Measurements from ENCODE around the gene MARCHF11. TPM values are rescaled to one million over a fixed set of nuclear protein-coding genes. Genes with fewer than 3 reads are reported as not detected.

The MARCHF11 gene
- total and polyA plus RNA-seq, 2 of the 4 experiments (the other 2 are of a cell fraction) = not detected

DNA sequence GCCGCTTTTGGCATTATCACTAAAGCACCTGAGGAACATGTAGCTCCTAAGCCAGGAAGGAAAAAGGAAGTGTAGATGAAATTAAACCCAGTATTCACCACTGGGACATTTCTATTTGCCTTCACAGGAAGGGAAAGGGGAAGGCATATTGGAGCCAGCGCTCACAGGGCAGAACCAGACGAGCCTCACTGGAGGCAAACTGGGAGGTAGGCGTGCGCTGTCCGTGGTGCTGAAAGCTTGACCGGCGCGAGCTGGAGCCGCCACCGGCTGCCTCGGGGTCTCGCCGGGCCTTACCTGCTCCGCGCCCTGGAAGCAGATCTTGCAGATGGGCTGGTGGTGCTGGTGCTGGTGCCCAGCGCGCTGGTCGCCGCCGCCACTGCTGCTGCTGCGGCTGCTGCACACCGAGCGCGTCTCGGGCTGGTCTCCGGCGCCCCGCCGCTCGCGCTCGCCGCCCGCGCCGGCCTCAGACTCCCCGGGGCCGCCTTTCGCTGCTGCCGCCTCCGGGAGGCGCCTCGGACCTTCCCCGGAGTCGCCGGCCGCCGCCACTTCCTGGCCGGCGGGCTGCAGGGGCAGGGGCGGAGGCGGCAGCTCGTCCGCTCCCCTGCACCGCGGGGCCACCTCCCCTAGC, 732 bp downstream of the MARCHF11 start:
- no peak overlapping the region for H4K91ac ChIP-seq (ENCODE audit: insufficient read depth, low read depth, low read length)
- H3K23ac ChIP-seq (ENCODE audit: low read depth, low read length) = no peak overlapping the region
- TF ChIP-seq MAZ (IDR thresholded peaks at IDR 0.05; ENCODE audit: borderline replicate concordance, low read depth, low read length) (no peak), RCOR1 (IDR thresholded peaks at IDR 0.05; ENCODE audit: insufficient replicate concordance, low read length) (no peak), RFX5 (IDR thresholded peaks at IDR 0.05; ENCODE audit: low read depth, low read length) (no peak), MXI1 (IDR thresholded peaks at IDR 0.05; ENCODE audit: borderline replicate concordance, low read depth, low read length) (no peak), RAD21 (IDR thresholded peaks at IDR 0.05; ENCODE audit: low read length) (no peak), CEBPB (IDR thresholded peaks at IDR 0.05; ENCODE audit: low read depth, low read length) (no peak), MAFK (IDR thresholded peaks at IDR 0.05; ENCODE audit: low read depth, low read length) (no peak), NFE2L2 (IDR thresholded peaks at IDR 0.05; ENCODE audit: low read depth, low read length) (no peak), FOS (IDR thresholded peaks at IDR 0.05; ENCODE audit: low read depth, low read length) (no peak), POLR2A (IDR thresholded peaks at IDR 0.05; ENCODE audit: low read depth, low read length) (no peak), USF2 (IDR thresholded peaks at IDR 0.05; ENCODE audit: low read depth, low read length) (no peak), SMC3 (IDR thresholded peaks at IDR 0.05; ENCODE audit: low read depth, low read length) (no peak), CHD1 (IDR thresholded peaks at IDR 0.05; ENCODE audit: low read depth, low read length) (no peak), BHLHE40 (IDR thresholded peaks at IDR 0.05; ENCODE audit: low read depth, low read length) (no peak)
- TF ChIP-seq, protein P1, sequence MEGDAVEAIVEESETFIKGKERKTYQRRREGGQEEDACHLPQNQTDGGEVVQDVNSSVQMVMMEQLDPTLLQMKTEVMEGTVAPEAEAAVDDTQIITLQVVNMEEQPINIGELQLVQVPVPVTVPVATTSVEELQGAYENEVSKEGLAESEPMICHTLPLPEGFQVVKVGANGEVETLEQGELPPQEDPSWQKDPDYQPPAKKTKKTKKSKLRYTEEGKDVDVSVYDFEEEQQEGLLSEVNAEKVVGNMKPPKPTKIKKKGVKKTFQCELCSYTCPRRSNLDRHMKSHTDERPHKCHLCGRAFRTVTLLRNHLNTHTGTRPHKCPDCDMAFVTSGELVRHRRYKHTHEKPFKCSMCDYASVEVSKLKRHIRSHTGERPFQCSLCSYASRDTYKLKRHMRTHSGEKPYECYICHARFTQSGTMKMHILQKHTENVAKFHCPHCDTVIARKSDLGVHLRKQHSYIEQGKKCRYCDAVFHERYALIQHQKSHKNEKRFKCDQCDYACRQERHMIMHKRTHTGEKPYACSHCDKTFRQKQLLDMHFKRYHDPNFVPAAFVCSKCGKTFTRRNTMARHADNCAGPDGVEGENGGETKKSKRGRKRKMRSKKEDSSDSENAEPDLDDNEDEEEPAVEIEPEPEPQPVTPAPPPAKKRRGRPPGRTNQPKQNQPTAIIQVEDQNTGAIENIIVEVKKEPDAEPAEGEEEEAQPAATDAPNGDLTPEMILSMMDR (conservative IDR thresholded peaks at IDR 0.05; ENCODE audit: low read depth, low read length) = no peak
- TF ChIP-seq, protein P2, sequence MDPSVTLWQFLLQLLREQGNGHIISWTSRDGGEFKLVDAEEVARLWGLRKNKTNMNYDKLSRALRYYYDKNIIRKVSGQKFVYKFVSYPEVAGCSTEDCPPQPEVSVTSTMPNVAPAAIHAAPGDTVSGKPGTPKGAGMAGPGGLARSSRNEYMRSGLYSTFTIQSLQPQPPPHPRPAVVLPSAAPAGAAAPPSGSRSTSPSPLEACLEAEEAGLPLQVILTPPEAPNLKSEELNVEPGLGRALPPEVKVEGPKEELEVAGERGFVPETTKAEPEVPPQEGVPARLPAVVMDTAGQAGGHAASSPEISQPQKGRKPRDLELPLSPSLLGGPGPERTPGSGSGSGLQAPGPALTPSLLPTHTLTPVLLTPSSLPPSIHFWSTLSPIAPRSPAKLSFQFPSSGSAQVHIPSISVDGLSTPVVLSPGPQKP (IDR thresholded peaks at IDR 0.05; ENCODE audit: borderline replicate concordance, low read depth, low read length) = no peak
- no peaks in the 10 kb centered on the region for H3K9me3 ChIP-seq (ENCODE audit: control insufficient read depth, insufficient read depth, low read length)
- peak overlapping the region; percentile 30; the same call in 1 of the 2 replicates for H3K4me3 ChIP-seq (ENCODE audit: insufficient read depth, low read depth, low read length)
- no peaks in the 10 kb centered on the region for H3K79me1 ChIP-seq (ENCODE audit: low read depth in 1 of 2, low read length in 2 of 2)
- no peak overlapping the region for H2AFZ ChIP-seq (replicated peaks; ENCODE audit: low read length, poor library complexity)
- H2BK5ac ChIP-seq (ENCODE audit: low read depth, low read length, poor library complexity, severe bottlenecking) = no peak overlapping the region
- dilution Hi-C loops (cut with HindIII; ENCODE audit: low sequenced_read_pairs, unreplicated experiment) = no loop called here
- H3K4ac ChIP-seq (ENCODE audit: low read depth, low read length) = no peak overlapping the region
- H2BK120ac ChIP-seq (ENCODE audit: low read depth, low read length) = no peak overlapping the region
- H3K14ac ChIP-seq (replicated peaks; ENCODE audit: low read depth, low read length) = no peak overlapping the region
- peak overlapping the region; percentile 61; the same call in 1 of the 2 replicates for H3K4me2 ChIP-seq (ENCODE audit: low read depth, low read length)
- no peak overlapping the region for H3K56ac ChIP-seq (ENCODE audit: extremely low read depth, insufficient read depth, low read length)
- no peak overlapping the region for H4K5ac ChIP-seq (ENCODE audit: low read depth, low read length)
- H3K36me3 ChIP-seq (ENCODE audit: control insufficient read depth, insufficient read depth, low read length) = no peaks in the 10 kb centered on the region
- H3K9ac ChIP-seq (ENCODE audit: low read depth, low read length) = no peak overlapping the region
- DNase-seq (peak; percentile 43), ATAC-seq (ENCODE audit: low read depth) (peak; percentile 89)
- no peak overlapping the region for H2AK5ac ChIP-seq (ENCODE audit: low read depth, low read length)
- intact Hi-C loops (cut with micrococcal nuclease) = no loop called here
- in situ Hi-C loops (cut with MboI; ENCODE audit: low sequenced_read_pairs) = no loop called here
- no peak overlapping the region for H2BK20ac ChIP-seq (ENCODE audit: low read depth, low read length)
- no peak overlapping the region for H2BK15ac ChIP-seq (ENCODE audit: low read depth, low read length)
- 7% methylated on average over 24 of the region's 57 CpGs; no CpG with 5 or more reads in 1 of the 2 experiments for WGBS, 2 experiments (ENCODE audit: extremely low coverage in 2 of 2, insufficient read length in 1 of 2)
- no peaks in the 10 kb centered on the region for H4K20me1 ChIP-seq (ENCODE audit: insufficient read depth, low read length)
- no peaks in the 10 kb centered on the region for H3K4me1 ChIP-seq (ENCODE audit: control insufficient read depth, insufficient read depth, low read length)
- H3K27me3 ChIP-seq (ENCODE audit: control insufficient read depth, insufficient read depth, low read length) = peaks cover 16% of the 10 kb centered on the region
- no TSS peak for BruUV-seq (replicated peaks)
- no peak overlapping the region for H2AK9ac ChIP-seq (replicated peaks; ENCODE audit: low read depth, low read length, poor library complexity)
- POLR2A ChIA-PET (ENCODE audit: unreplicated experiment) = no interaction called here
- no peaks in the 10 kb centered on the region for H3K9me1 ChIP-seq (ENCODE audit: insufficient read depth, low read length)
- CTCF ChIA-PET = interaction anchor here (0.6 kb wide), 1 partner anchor 20 kb away, joined by 3 read pairs; no protein-coding TSS in a partner anchor
- no peak overlapping the region for H4K8ac ChIP-seq (ENCODE audit: low read depth in 2 of 2, low read length in 2 of 2)
- H3K18ac ChIP-seq (ENCODE audit: low read depth, low read length) = no peak overlapping the region
- no peak overlapping the region for H3K27ac ChIP-seq (ENCODE audit: insufficient read depth, low read length)
